ENCODE data around the gene RNF43. TPM values are rescaled to one million over a fixed set of nuclear protein-coding genes. Genes with fewer than 3 reads are reported as not detected.

RNF43 gene
- total and polyA plus RNA-seq, 2 of the 13 experiments (the other 11 are each of a cell fraction or from before 2014, with no cell fraction given) = 31.0 to 53.4 TPM

DNA sequence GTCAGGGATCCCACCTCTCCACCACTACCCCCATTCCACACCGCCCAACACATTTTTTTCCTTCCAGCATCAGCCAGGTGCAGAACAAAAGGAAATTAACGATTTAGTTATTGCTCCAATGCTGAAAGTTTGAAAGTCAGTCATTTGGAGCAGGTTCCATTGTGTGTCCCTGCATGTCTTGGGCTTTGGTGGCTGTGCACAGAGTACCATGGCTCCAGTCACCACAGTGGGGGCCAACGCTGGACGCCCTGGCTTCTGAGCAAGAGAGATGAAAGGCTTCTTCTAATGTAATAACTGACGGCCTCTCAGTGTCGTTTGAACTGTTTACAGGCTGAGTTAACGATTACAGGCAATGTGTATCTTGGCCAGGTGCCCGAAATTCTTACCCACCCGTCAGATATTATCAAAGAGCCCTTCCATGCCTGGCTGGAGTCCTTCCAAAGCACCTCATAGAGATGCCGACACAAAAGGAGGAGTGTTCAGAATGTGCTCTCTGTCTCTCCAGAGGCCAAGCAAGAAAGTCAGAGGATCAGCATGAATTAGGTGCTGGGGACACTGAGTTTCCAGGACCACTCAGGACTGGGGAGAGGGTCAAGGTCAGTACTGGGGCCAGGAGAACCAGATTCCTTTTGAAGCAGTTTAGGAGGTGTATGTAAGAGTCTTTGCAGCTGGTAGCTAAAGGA lies 25.9 kb downstream of the RNF43 start (continued):
- TF ChIP-seq XBP1 (CRISPR knock-in tag; IDR thresholded peaks at IDR 0.05) = peak; percentile 81; the same call in 1 of the 2 replicates
- no peak; the same call in 1 of the 2 replicates for TF ChIP-seq ZNF44 (CRISPR knock-in tag; IDR thresholded peaks at IDR 0.05)
- no peak for TF ChIP-seq ZNF749 (CRISPR knock-in tag; IDR thresholded peaks at IDR 0.05; ENCODE audit: borderline replicate concordance)
- TF ChIP-seq ZSCAN20 (CRISPR knock-in tag; IDR thresholded peaks at IDR 0.05; ENCODE audit: borderline replicate concordance) = no peak
- TF ChIP-seq PRPF4 (IDR thresholded peaks at IDR 0.05; ENCODE audit: low read depth, low read length, poor library complexity, severe bottlenecking) = no peak
- peak; percentile 61 for TF ChIP-seq ZNF883 (CRISPR knock-in tag; IDR thresholded peaks at IDR 0.05; ENCODE audit: not compliant biosample characterization)
- TF ChIP-seq, protein P1, sequence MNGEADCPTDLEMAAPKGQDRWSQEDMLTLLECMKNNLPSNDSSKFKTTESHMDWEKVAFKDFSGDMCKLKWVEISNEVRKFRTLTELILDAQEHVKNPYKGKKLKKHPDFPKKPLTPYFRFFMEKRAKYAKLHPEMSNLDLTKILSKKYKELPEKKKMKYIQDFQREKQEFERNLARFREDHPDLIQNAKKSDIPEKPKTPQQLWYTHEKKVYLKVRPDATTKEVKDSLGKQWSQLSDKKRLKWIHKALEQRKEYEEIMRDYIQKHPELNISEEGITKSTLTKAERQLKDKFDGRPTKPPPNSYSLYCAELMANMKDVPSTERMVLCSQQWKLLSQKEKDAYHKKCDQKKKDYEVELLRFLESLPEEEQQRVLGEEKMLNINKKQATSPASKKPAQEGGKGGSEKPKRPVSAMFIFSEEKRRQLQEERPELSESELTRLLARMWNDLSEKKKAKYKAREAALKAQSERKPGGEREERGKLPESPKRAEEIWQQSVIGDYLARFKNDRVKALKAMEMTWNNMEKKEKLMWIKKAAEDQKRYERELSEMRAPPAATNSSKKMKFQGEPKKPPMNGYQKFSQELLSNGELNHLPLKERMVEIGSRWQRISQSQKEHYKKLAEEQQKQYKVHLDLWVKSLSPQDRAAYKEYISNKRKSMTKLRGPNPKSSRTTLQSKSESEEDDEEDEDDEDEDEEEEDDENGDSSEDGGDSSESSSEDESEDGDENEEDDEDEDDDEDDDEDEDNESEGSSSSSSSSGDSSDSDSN (CRISPR knock-in tag; IDR thresholded peaks at IDR 0.05) = peak; percentile 87
- no peak for TF ChIP-seq ZNF576 (CRISPR knock-in tag; IDR thresholded peaks at IDR 0.05)
- TF ChIP-seq, protein P2, sequence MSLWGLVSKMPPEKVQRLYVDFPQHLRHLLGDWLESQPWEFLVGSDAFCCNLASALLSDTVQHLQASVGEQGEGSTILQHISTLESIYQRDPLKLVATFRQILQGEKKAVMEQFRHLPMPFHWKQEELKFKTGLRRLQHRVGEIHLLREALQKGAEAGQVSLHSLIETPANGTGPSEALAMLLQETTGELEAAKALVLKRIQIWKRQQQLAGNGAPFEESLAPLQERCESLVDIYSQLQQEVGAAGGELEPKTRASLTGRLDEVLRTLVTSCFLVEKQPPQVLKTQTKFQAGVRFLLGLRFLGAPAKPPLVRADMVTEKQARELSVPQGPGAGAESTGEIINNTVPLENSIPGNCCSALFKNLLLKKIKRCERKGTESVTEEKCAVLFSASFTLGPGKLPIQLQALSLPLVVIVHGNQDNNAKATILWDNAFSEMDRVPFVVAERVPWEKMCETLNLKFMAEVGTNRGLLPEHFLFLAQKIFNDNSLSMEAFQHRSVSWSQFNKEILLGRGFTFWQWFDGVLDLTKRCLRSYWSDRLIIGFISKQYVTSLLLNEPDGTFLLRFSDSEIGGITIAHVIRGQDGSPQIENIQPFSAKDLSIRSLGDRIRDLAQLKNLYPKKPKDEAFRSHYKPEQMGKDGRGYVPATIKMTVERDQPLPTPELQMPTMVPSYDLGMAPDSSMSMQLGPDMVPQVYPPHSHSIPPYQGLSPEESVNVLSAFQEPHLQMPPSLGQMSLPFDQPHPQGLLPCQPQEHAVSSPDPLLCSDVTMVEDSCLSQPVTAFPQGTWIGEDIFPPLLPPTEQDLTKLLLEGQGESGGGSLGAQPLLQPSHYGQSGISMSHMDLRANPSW (CRISPR knock-in tag; IDR thresholded peaks at IDR 0.05; ENCODE audit: borderline replicate concordance) = peak; percentile 99
- TF ChIP-seq GFI1 (CRISPR knock-in tag; IDR thresholded peaks at IDR 0.05; ENCODE audit: borderline replicate concordance) = peak; percentile 96
- no peak for TF ChIP-seq ZFP41 (CRISPR knock-in tag; IDR thresholded peaks at IDR 0.05; ENCODE audit: borderline replicate concordance)
- peak; percentile 81; the same call in 1 of the 2 replicates for TF ChIP-seq ZNF780A (CRISPR knock-in tag; IDR thresholded peaks at IDR 0.05)
- no peak for TF ChIP-seq ZKSCAN5 (CRISPR knock-in tag; IDR thresholded peaks at IDR 0.05)
- TF ChIP-seq E2F1 (CRISPR knock-in tag; IDR thresholded peaks at IDR 0.05) = peak; percentile 71; the same call in 1 of the 2 replicates
- peak; percentile 75; the same call in 1 of the 2 replicates for TF ChIP-seq ZBTB42 (CRISPR knock-in tag; IDR thresholded peaks at IDR 0.05)
- TF ChIP-seq GTF2F1 (IDR thresholded peaks at IDR 0.05; ENCODE audit: low read length) = no peak
- TF ChIP-seq, protein P3, sequence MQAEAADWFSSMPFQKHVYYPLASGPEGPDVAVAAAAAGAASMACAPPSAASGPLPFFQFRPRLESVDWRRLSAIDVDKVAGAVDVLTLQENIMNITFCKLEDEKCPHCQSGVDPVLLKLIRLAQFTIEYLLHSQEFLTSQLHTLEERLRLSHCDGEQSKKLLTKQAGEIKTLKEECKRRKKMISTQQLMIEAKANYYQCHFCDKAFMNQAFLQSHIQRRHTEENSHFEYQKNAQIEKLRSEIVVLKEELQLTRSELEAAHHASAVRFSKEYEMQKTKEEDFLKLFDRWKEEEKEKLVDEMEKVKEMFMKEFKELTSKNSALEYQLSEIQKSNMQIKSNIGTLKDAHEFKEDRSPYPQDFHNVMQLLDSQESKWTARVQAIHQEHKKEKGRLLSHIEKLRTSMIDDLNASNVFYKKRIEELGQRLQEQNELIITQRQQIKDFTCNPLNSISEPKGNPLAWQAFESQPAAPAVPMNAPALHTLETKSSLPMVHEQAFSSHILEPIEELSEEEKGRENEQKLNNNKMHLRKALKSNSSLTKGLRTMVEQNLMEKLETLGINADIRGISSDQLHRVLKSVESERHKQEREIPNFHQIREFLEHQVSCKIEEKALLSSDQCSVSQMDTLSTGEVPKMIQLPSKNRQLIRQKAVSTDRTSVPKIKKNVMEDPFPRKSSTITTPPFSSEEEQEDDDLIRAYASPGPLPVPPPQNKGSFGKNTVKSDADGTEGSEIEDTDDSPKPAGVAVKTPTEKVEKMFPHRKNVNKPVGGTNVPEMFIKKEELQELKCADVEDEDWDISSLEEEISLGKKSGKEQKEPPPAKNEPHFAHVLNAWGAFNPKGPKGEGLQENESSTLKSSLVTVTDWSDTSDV (CRISPR knock-in tag; IDR thresholded peaks at IDR 0.05) = no peak
- peak; percentile 74; the same call in 1 of the 2 replicates for TF ChIP-seq CEBPB (IDR thresholded peaks at IDR 0.05; ENCODE audit: borderline replicate concordance, low read depth, low read length)
- peak; percentile 97; the same call in 1 of the 2 replicates for TF ChIP-seq ZFP36L1 (CRISPR knock-in tag; IDR thresholded peaks at IDR 0.05)
- peak; percentile 94 for TF ChIP-seq SPEN (CRISPR knock-in tag; IDR thresholded peaks at IDR 0.05; ENCODE audit: low read depth)
